ENCODE data around the gene EPS8. TPM values are rescaled to one million over a fixed set of nuclear protein-coding genes. Genes with fewer than 3 reads are reported as not detected.

EPS8 gene
- total RNA-seq, 1 experiment from 2014 or later: 7.5 TPM

- ChIA-PET CTCF (no interaction called here), POLR2A (no interaction called here)
- DNase-seq (ENCODE audit: low spot score) (no peak), ATAC-seq (no peak)
- Mint-ChIP-seq H3K4me1 (no peaks in the 10 kb centered on the region), H3K4me3 (no peak overlapping the region), H3K9me3 (0 out of 2 replicates have a peak, but pooled peaks cover under 1% of the 10 kb centered on the region), H3K36me3 (no peaks in the 10 kb centered on the region), H3K27ac (no peak overlapping the region), H3K27me3 (ENCODE audit: low read depth) (no peaks in the 10 kb centered on the region)
- TF ChIP-seq ERG (CRISPR knock-in tag; IDR thresholded peaks at IDR 0.05) (no peak), MAX (CRISPR knock-in tag; IDR thresholded peaks at IDR 0.05) (no peak), ARID4B (CRISPR knock-in tag; IDR thresholded peaks at IDR 0.05; ENCODE audit: borderline replicate concordance) (no peak), CREM (CRISPR knock-in tag; IDR thresholded peaks at IDR 0.05) (no peak), GRHL2 (CRISPR knock-in tag; IDR thresholded peaks at IDR 0.05; ENCODE audit: insufficient replicate concordance, severe bottlenecking) (no peak), ETV6 (CRISPR knock-in tag; IDR thresholded peaks at IDR 0.05) (no peak), E2F1 (CRISPR knock-in tag; IDR thresholded peaks at IDR 0.05) (no peak), FOXJ3 (CRISPR knock-in tag; IDR thresholded peaks at IDR 0.05; ENCODE audit: borderline replicate concordance) (no peak), NFE2L1 (CRISPR knock-in tag; IDR thresholded peaks at IDR 0.05) (no peak), NR3C1 (CRISPR knock-in tag; conservative IDR thresholded peaks at IDR 0.05; ENCODE audit: low read depth) (no peak), PRRX2 (CRISPR knock-in tag; IDR thresholded peaks at IDR 0.05) (no peak), TP53 (CRISPR knock-in tag; IDR thresholded peaks at IDR 0.05) (no peak), ATF2 (CRISPR knock-in tag; IDR thresholded peaks at IDR 0.05; ENCODE audit: borderline replicate concordance, low read depth) (no peak)
Observed at GRCh38 chr12:15735837-15736615, 53.2 kb downstream of the EPS8 start.

- ChIA-PET POLR2A (no interaction called here), CTCF (no interaction called here)
- no peak for TF ChIP-seq ZNF423 (CRISPR knock-in tag; IDR thresholded peaks at IDR 0.05)
- TF ChIP-seq ZNF138 (CRISPR knock-in tag; conservative IDR thresholded peaks at IDR 0.05): no peak
- TF ChIP-seq TP53 (CRISPR knock-in tag; IDR thresholded peaks at IDR 0.05): no peak
- no peak for TF ChIP-seq MAX (CRISPR knock-in tag; IDR thresholded peaks at IDR 0.05)
- no peak for TF ChIP-seq CBFB (CRISPR knock-in tag; IDR thresholded peaks at IDR 0.05; ENCODE audit: low read depth)
- no peak for TF ChIP-seq FOXK1 (CRISPR knock-in tag; IDR thresholded peaks at IDR 0.05)
- TF ChIP-seq JUN (CRISPR knock-in tag; IDR thresholded peaks at IDR 0.05): no peak
- TF ChIP-seq ZNF425 (CRISPR knock-in tag; conservative IDR thresholded peaks at IDR 0.05): no peak
- TF ChIP-seq GTF2I (CRISPR knock-in tag; conservative IDR thresholded peaks at IDR 0.05): no peak
- Mint-ChIP-seq H3K27me3 (ENCODE audit: low read depth) (no peaks in the 10 kb centered on the region), H3K4me3 (no peak overlapping the region), H3K36me3 (no peaks in the 10 kb centered on the region), H3K27ac (no peak overlapping the region), H3K9me3 (no peaks in the 10 kb centered on the region), H3K4me1 (no peaks in the 10 kb centered on the region)
- DNase-seq (ENCODE audit: low spot score) (no peak), ATAC-seq (no peak)
Observed at GRCh38 chr12:15733136-15733535, 56.1 kb downstream of the EPS8 start.
